Activated naive CD4-positive, alpha-beta T cell (primary cell): Measurements from ENCODE around the gene CAPN2.
"Not testable (repeated sequence)": the region's sequence is repeated elsewhere in the genome, so short reads cannot be mapped to it uniquely, and the experiment has no call there.

Source experiments
- DNase-seq, 4 experiments: peaks; one replicate each; lab custom pipeline; 2025; lab: John Stamatoyannopoulos, UW

CAPN2 gene

GRCh38 chr1:223739366-223740037 is 27.2 kb downstream of the CAPN2 start:
- no peak for DNase-seq

DNA sequence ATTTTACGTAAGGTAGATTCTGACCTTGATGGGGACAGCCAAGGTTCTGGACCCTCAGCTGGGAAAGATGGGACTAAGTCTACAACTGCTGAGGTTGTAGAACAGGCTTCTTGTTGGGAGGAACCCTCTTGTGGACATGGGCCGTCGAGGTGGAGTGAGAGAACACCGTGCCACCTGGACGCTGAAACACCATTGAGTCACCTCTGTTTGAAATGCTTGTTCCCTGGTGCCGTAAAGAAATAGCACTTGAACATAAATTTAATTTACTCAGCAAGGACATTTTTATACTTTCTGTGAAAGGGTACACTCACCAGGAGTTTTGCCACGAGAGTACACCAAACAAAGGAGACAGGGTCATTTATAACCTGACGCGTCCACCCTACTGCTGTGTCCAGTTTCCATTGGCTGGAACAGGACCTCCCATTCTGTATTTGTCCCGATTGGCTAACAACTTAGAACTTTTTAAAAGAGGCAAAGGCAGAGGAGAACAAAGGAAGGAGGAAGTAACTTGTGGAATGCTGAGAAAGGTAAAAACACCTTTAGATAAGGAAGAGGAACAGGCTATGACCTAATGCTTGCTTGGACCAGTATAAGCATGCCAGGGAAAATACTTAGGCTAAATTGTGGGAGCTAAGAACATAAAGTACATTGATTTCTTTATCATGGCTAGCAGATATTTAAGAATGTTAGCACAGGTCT is 27.8 kb downstream of the CAPN2 start:
- not testable (repeated sequence) for DNase-seq

DNA sequence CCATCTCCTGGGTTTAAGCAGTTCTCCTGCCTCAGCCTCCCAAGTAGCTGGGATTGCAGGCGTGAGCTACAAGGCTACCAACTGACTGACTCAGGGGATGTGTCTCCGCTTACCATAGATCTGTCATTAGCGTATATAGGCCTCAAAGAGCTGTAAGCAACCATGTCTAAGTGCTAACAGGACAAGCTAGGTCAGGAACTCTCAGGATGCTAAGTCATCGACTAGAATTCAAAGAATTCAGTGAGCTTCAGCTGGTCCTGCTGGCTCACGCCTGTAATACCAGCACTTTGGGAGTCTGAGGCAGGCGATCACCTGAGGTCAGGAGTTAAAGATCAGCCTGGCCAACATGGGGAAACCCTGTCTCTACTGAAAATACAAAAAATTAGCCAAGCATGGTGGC is 29.5 kb downstream of the CAPN2 start:
- no peak for DNase-seq

GRCh38 chr1:223742856-223743517 is 30.6 kb downstream of the CAPN2 start:
- DNase-seq, result no peak

- DNase-seq, result no peak
Measured at GRCh38 chr1:223745731-223746130, 33.4 kb downstream of the CAPN2 start.

DNA sequence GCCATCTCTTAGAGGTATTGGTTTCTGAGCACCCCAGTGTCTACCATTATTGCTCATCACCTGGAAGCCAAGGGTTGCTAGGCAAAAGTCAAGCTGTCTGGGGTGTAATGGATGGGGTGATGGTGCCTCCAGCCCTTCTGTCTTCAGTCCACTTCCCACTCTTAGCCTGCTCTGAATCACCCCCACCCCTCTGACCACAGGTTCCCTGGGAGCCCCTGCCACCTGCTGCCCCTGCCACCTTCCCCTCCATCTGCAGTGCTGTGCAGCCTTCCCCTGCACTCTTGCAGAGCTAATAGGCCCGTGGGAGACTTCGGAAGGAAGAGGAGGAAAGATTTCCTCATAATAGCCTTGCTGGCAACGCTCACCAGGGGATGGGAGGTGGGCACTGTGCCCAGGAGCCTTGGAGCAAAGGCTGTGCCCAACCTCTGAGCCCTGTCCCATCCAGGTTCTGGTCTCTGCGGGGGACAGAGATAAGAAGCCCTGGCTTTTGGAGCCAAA is 35.5 kb downstream of the CAPN2 start:
- no peak for DNase-seq

DNA sequence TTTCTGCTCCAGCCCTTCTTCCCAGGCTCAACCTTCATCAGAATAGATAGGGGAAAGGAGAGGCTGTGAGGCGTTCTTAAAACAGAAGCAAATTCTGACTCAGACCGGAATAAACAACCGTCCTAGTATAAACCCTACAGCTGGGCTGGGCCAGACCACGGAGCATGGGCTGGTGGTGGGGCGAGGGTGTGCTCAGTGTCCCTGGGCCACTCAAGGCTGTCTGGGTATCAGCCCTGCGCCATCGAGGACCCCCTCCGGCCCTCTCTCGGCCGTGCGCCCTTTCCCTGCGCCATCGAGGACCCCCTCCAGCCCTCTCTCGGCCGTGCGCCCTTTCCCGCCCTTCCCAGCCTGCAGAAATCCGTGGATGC is 36.0 kb downstream of the CAPN2 start:
- DNase-seq, result no peak

DNA sequence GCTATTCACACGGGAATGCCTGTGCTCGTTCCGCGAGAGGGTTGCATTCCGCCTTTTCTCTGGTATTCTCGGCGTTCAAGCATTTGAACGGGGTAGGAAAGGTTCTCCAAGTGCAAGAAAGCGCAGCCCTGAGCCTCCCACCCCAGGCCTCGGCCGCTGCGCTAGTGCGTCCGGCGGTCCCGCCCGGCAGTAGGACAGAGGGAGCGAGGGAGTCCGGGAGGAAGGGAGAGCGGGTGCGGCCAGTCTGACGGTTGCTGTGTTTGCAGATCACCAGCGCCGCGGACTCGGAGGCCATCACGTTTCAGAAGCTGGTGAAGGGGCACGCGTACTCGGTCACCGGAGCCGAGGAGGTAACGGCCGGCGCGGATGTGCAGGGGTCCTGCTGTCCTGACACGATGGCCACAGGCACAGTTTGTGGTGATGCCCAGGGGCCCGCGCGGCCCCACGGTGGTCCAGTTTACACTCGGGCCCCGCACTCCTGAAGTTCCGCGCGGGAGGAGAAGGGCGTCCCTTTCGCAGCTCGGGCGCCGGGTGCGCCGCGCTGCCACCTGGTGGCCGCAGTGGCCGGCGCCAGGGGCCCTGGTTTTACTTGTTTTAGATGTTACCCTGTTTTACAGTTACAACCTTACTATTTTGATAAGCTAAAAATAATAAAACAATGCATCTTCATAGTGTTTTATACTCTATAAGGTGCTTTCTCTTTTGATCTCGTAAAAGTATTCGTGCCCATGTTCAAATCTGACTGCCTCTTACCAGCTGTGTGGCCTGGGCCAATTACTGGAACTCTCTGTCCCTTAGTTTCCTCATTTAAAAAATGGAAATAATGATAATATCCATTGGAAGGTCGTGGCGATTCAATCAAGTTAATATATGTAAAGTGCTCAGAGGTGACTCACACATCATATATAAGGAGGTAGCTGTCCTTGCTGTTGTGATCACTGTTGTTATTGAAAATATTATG is 36.7 kb downstream of the CAPN2 start:
- peak; percentile 15 to 60 (median 38) for DNase-seq

DNA sequence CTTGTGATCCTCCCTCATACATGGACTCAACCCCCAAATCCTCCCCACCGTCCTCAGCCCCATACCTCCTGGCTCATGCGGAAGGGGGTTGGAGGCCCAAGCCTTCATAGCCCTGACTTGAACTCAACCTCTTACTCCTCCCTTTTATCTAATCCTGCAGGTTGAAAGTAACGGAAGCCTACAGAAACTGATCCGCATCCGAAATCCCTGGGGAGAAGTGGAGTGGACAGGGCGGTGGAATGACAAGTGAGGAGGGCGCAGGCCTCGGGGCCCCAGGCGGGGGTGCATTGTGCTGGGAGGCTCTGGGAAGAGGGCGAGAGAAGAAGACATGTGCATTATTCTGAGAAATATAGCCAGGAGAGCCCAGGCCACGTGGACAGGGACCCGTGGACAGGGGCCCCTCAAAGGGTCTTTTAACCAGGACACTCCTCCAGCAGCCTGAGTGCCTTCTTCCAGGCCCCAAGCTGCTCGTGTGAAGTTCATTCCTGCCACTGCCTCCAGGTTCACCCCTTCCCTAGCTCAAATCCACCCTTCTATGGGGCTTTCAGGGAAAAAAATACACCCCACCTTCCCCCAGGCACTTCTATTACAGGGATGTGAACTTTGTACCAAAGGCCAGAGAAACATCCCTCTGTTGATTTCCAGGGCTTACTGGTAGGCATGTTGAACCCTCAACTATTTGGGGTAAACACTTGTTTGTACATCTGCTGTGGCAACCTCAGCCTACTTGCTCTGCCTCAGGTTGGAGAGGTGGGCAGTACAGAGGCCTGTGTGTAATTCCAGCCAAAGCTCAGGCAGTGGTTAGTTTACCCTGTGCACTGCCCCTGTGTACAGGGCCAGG is 38.6 kb downstream of the CAPN2 start:
- no peak for DNase-seq

DNA sequence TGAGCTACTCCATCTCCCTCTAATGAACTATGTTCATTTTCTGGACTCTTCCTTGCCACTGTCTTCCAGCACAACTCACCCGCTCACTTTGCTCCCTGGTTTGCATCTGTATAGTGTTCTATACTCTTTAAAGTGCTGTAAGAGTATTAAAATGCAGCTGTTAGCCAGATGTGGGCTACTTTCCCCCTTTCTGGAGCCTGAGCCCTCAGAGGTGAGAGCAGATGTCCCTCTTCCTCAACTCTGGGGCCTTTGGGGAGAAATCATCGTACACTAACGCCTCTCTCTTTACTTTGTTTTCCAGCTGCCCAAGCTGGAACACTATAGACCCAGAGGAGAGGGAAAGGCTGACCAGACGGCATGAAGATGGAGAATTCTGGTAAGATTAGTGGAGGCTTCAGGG is 39.4 kb downstream of the CAPN2 start:
- DNase-seq, result no peak

- no peak for DNase-seq
Measured at GRCh38 chr1:223752721-223753515, 40.6 kb downstream of the CAPN2 start.

DNA sequence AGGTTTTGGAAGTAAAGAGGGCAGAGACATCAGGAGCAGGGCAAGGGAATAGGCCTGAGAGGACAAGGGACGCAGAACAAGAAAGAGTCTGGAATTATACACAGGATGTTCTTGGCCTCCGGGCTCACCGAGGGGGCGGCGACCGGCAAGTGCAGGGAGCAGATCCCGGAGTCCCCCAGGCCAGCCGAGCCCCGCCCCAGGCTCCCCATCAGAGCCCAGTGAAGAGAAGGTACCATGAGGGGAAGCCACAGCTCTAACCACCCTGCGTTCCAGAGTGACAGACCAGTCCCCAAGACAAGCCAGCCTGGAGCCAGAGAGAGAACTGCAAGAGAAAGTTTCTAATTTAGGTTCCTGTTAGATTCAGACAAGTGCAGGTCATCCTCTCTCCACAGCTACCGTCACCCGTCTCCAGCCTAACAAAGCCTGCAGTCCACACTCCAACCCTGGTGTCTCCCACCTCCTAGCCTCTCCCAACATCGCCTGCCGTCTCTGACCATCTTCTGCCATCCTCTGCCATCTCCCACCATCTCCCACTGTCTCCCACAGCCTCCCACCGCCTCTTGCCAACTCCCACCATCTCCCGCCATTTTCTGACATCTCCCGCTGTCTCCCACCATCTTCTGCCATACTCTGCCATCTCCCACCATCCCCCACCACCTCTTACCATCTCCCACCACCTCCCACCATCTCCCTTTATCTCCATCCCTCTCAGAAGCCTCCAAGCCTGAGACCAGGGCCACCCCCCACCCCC is 42.5 kb downstream of the CAPN2 start:
- no peak for DNase-seq

DNA sequence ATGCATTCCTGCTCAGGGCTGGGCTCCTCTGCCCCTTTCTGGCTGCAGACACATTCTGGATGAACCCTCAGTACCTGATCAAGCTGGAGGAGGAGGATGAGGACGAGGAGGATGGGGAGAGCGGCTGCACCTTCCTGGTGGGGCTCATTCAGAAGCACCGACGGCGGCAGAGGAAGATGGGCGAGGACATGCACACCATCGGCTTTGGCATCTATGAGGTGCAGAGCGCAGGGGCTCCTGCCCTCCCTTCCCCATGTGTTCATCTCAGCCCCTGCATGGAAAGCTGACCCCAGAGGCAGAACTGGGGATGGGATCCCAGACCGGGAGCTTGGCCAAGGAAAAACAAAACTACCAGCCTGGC is 43.1 kb downstream of the CAPN2 start:
- no peak for DNase-seq

GRCh38 chr1:223755992-223756775 is 43.8 kb downstream of the CAPN2 start:
- no peak for DNase-seq

DNA sequence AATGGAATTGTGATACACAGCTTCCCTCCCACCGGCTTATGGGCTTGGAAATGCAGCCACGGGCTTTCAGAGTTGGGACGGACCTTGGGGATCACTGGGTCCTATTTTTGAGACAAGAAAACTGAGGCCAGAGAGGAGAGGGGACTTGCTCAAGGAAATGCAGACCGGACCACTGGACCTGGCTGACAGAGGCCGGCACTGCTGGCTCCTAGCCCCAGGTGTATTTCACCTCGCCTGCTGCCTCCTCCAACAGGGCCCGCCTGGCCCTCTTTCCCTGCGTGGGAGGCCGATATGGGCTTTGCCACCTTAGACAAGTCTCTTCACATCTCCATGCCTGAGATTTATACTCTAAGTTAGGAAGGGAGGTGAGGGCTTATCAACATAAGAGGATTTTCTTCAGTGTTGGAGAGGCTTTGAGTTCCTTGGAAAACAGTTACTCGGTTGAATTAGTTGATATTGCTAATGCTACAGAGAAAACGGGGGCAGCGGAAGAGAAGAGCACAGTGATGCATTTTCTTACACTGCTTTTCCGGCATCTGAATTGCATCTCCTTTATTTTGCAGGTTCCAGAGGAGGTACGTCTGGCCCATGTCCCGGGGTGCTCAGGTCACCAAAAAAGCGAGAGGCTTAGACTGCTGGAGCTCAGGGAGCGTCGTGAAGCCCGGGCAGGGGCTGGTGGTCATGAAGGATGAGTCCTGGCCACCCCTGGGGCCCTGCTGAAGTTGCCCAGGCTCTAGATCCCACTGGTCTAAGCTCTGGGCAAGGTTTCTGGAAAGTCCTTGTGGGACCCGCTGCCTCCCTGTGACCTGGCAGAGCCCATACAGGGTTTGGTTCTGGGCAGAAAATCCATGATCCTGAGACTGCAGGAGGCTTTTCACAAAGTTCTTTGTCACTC is 44.7 kb downstream of the CAPN2 start:
- no peak for DNase-seq

GRCh38 chr1:223758734-223759133 is 46.4 kb downstream of the CAPN2 start:
- no peak for DNase-seq

GRCh38 chr1:223759273-223759672 is 46.9 kb downstream of the CAPN2 start:
- DNase-seq, result no peak

DNA sequence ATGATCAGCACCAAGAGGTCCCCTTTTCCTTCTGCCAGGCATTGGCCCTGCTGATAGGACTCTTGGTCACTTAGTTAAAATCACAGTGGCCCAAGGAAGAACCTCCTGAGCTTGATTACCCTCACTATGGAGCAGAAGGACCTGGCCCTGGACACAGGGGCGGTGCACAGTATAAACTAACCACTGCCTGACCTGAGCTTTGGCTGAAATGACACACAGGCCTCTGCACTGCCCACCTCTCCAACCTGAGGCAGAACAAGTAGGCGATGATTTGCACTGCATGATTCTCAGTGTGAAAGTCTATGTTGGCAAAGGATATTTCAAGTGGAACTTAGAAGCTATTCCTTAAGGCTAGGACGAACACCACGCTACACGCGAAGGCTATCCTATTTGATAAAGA is 48.5 kb downstream of the CAPN2 start:
- no peak for DNase-seq
